Muscle of leg (tissue), 11 donors: Measurements from ENCODE around the gene MEST. TPM values are rescaled to one million over a fixed set of nuclear protein-coding genes. Genes with fewer than 3 reads are reported as not detected.

Source experiments
- DNase-seq: peaks from one replicate; pipeline ENCODE4 v3.0.0; 2013
- H3K27ac ChIP-seq: one replicate; pipeline ENCODE4 v1.5.1; 2013; ENCODE audit warnings: mild to moderate bottlenecking, low read length, control low read depth
- H3K27me3 ChIP-seq: one replicate; pipeline ENCODE4 v1.6.1; 2013; ENCODE audit warnings: low read length; ENCODE audit not compliant: control insufficient read depth, insufficient read depth
- H3K36me3 ChIP-seq: one replicate; pipeline ENCODE4 v1.6.1; 2013; ENCODE audit warnings: low read length; ENCODE audit not compliant: control insufficient read depth, insufficient read depth
- H3K4me1 ChIP-seq: one replicate; pipeline ENCODE4 v1.6.1; 2013; ENCODE audit warnings: low read length; ENCODE audit not compliant: control insufficient read depth, insufficient read depth
- H3K4me3 ChIP-seq: one replicate; pipeline ENCODE4 v1.5.1; 2013; ENCODE audit warnings: low read length, control low read depth
- H3K9me3 ChIP-seq: replicated peaks from 2 replicates; pipeline ENCODE4 v1.6.1; 2013; ENCODE audit warnings: low read depth, low read length; ENCODE audit not compliant: control insufficient read depth
- WGBS: methylation state at CpG from one replicate; pipeline ENCODE4 v1.1.5; 2013; ENCODE audit warnings: missing lambda C conversion rate; ENCODE audit not compliant: insufficient coverage; 5-methylcytosine and 5-hydroxymethylcytosine counted together
- polyA plus RNA-seq, 8 donors: library from polyadenylated mRNA; unstranded; fragments of 120-200 nt; gene quantifications; one replicate each; pipeline versions ENCODE4 v1.2.1 to v1.2.3, GENCODE V29; 2013; ENCODE audit warnings: inconsistent platforms in 1 of 8, low replicate concordance in 1 of 8; ENCODE audit not compliant: insufficient read length in 8 of 8, insufficient read depth in 1 of 8
- total RNA-seq: library from RNA; stranded (reverse); fragments of 120-200 nt; gene quantifications from one replicate; pipeline ENCODE4 v1.2.4, GENCODE V29; 2013

MEST gene
- total and polyA plus RNA-seq, 9 donors = 702 to 1,263 (median 879) TPM

GRCh38 chr7:130458257-130458656 lies 33.6 kb upstream of the MEST start:
- peaks cover 12% of the 10 kb centered on the region for H3K9me3 ChIP-seq
- no peaks in the 10 kb centered on the region for H3K27me3 ChIP-seq
- peaks cover 1% of the 10 kb centered on the region for H3K4me1 ChIP-seq
- no peak overlapping the region for H3K4me3 ChIP-seq
- DNase-seq = no peak
- whole genome bisulfite sequencing = no CpG with 5 or more reads among the region's 2 CpGs
- H3K36me3 ChIP-seq = no peaks in the 10 kb centered on the region
- no peak overlapping the region for H3K27ac ChIP-seq

GRCh38 chr7:130461272-130461671 lies 30.6 kb upstream of the MEST start:
- peaks cover 12% of the 10 kb centered on the region for H3K9me3 ChIP-seq
- no CpG with 5 or more reads among the region's 2 CpGs for WGBS
- no peak for DNase-seq

GRCh38 chr7:130463553-130464434 lies 28.1 kb upstream of the MEST start:
- H3K36me3 ChIP-seq = no peaks in the 10 kb centered on the region
- H3K4me3 ChIP-seq = no peak overlapping the region
- H3K27ac ChIP-seq = no peak overlapping the region
- no peaks in the 10 kb centered on the region for H3K4me1 ChIP-seq
- DNase-seq = no peak
- H3K27me3 ChIP-seq = no peaks in the 10 kb centered on the region
- peaks cover 9% of the 10 kb centered on the region for H3K9me3 ChIP-seq
- WGBS = no CpG with 5 or more reads among the region's 4 CpGs

More at GRCh38 chr7:130461272-130461671, 30.6 kb upstream of the MEST start:
- no peak overlapping the region for H3K4me3 ChIP-seq
- H3K27ac ChIP-seq = no peak overlapping the region
- no peaks in the 10 kb centered on the region for H3K27me3 ChIP-seq
- no peaks in the 10 kb centered on the region for H3K36me3 ChIP-seq
- no peaks in the 10 kb centered on the region for H3K4me1 ChIP-seq

GRCh38 chr7:130468612-130469011 lies 23.3 kb upstream of the MEST start:
- DNase-seq = no peak
- no CpG with 5 or more reads among the region's 1 CpG for WGBS
- Histone ChIP-seq H3K27ac (no peak overlapping the region), H3K4me3 (no peak overlapping the region), H3K36me3 (no peaks in the 10 kb centered on the region), H3K27me3 (no peaks in the 10 kb centered on the region), H3K9me3 (no peaks in the 10 kb centered on the region), H3K4me1 (no peaks in the 10 kb centered on the region)

- no peaks in the 10 kb centered on the region for H3K9me3 ChIP-seq
- H3K36me3 ChIP-seq = no peaks in the 10 kb centered on the region
- no peak overlapping the region for H3K4me3 ChIP-seq
- H3K4me1 ChIP-seq = peaks cover 12% of the 10 kb centered on the region
- no peak for DNase-seq
- no peak overlapping the region for H3K27ac ChIP-seq
- no peaks in the 10 kb centered on the region for H3K27me3 ChIP-seq
- WGBS = no CpG with 5 or more reads among the region's 2 CpGs
These were observed 19.9 kb upstream of the MEST start for GRCh38 chr7:130471974-130472373.

GRCh38 chr7:130473289-130473688 lies 18.6 kb upstream of the MEST start:
- DNase-seq = peak; percentile 55
- peak overlapping the region; percentile 52 for H3K27ac ChIP-seq
- no peak overlapping the region for H3K4me3 ChIP-seq

GRCh38 chr7:130473876-130474275 lies 18.0 kb upstream of the MEST start:
- Histone ChIP-seq H3K36me3 (no peaks in the 10 kb centered on the region), H3K4me3 (no peak overlapping the region), H3K27ac (peak overlapping the region; percentile 32), H3K27me3 (no peaks in the 10 kb centered on the region), H3K9me3 (peaks cover 7% of the 10 kb centered on the region), H3K4me1 (peaks cover 15% of the 10 kb centered on the region)
- 65% methylated on average over 3 of the region's 4 CpGs for WGBS
- DNase-seq = peak; percentile 41

More at GRCh38 chr7:130473289-130473688, 18.6 kb upstream of the MEST start:
- Histone ChIP-seq H3K4me1 (peaks cover 15% of the 10 kb centered on the region), H3K9me3 (peaks cover 4% of the 10 kb centered on the region), H3K36me3 (no peaks in the 10 kb centered on the region), H3K27me3 (no peaks in the 10 kb centered on the region)

GRCh38 chr7:130475776-130476175 lies 16.1 kb upstream of the MEST start:
- Histone ChIP-seq H3K27ac (peak overlapping the region; percentile 81), H3K36me3 (no peaks in the 10 kb centered on the region), H3K27me3 (no peaks in the 10 kb centered on the region), H3K4me3 (no peak overlapping the region), H3K4me1 (peaks cover 17% of the 10 kb centered on the region), H3K9me3 (peaks cover 7% of the 10 kb centered on the region)
- WGBS = 62% methylated on average over 2 of the region's 7 CpGs
- no peak for DNase-seq

GRCh38 chr7:130476297-130477150 lies 15.4 kb upstream of the MEST start:
- peak; percentile 93 for DNase-seq
- WGBS = 44% methylated on average over 5 of the region's 9 CpGs
- H3K36me3 ChIP-seq = no peaks in the 10 kb centered on the region

GRCh38 chr7:130478991-130479390 lies 12.9 kb upstream of the MEST start:
- DNase-seq = peak; percentile 81
- H3K36me3 ChIP-seq = no peaks in the 10 kb centered on the region
- H3K4me1 ChIP-seq = peaks cover 17% of the 10 kb centered on the region
- H3K27ac ChIP-seq = peak overlapping the region; percentile 62
- peaks cover 7% of the 10 kb centered on the region for H3K9me3 ChIP-seq
- no peak overlapping the region for H3K4me3 ChIP-seq
- no peaks in the 10 kb centered on the region for H3K27me3 ChIP-seq
- WGBS = no CpG with 5 or more reads among the region's 3 CpGs

More at GRCh38 chr7:130476297-130477150, 15.4 kb upstream of the MEST start:
- H3K9me3 ChIP-seq = peaks cover 7% of the 10 kb centered on the region
- H3K27ac ChIP-seq = peak overlapping the region; percentile 81
- no peaks in the 10 kb centered on the region for H3K27me3 ChIP-seq
- H3K4me1 ChIP-seq = peaks cover 17% of the 10 kb centered on the region
- no peak overlapping the region for H3K4me3 ChIP-seq
